Hematopoietic multipotent progenitor cell treated with erythropoietin and hydrocortisone succinate and interleukin-3 and kit ligand, for 17 days (in vitro differentiated cells): ENCODE data around the gene LINC00305.

ENCODE experiments used
- DNase-seq: peaks from one replicate; pipeline ENCODE4 v3.0.0-alpha.2; 2015; ENCODE audit warnings: low spot score

The LINC00305 gene

DNA sequence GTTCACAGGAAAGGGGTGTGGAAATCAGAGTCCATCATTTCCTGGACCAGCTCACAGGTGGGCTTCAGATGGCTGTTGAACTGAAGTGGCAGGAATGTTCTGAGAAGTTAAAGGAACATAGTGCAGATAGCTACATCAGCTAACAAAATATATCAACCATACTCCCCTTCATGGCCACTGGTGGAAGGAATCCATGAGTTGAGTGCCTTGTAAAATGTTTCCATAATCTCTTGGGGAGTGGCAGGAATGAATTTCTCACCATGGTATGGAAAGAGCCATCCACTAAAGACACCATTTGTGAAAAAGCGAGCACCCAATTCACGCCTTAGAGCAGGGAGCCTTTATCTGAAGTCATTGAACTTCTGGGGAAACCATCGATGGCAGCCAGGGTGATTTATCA lies at the start of gene LINC00305:
Gene LINC00305, minus strand, starts transcription at position 101 of the 400 bp plus-strand sequence.
- no peak for DNase-seq

DNA sequence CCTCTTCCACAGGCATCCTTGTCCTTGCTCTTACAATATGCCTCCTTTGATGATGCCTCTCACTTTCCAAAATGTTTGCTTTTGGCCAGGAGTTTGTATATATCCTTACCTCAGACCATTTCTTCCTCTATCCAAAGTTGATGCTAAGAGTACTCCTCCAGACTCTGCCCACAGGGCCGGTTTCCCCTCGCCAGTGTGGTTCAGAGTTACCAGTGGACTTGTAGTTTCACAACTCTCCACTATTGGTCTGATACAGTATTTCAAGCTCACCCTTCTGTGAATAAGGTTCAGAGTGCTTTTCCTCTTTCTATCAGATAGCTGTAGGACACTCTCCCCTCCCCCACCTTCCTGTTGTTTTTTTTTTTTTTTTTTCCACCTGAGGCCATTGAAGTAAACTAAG lies 42.2 kb upstream of the LINC00305 start:
- DNase-seq = no peak

DNA sequence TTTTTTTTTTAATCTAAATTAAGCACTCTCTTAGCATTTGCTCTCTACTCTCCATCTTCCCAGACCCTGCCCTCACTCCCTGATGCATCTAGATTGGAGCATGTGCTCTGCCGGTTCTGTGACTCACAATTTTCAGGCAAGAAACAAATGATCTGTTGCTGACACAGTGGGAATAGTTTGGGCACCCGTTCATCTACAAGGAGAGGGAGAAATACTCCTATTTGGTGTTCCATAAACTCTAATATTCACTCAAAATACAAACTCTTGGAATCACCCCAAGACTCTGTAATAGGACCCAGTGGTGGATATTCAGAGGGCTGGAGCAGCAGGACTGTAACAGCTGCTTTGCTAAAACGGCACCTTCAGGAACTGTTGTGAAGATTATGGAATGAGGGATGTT lies 37.1 kb upstream of the LINC00305 start:
- DNase-seq = no peak

DNA sequence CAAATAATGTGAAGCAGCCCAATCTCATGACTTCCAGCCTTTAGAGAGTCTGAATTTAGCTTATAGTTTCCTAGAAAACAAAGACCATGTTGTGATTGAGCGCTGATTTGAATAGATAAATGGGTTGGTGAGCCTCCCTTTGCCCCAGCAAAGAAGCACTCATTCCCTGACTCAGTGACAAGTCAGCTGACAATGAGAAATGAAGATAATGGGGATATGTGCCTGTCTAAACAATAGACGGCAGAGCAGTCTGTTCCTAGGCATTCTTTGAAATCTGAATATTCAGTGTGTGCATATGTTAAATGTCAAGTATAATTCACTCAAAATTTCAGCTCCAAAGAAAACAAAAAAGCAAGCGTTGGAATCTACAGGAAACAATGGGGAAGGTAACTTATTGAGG lies 34.8 kb upstream of the LINC00305 start:
- no peak for DNase-seq

DNA sequence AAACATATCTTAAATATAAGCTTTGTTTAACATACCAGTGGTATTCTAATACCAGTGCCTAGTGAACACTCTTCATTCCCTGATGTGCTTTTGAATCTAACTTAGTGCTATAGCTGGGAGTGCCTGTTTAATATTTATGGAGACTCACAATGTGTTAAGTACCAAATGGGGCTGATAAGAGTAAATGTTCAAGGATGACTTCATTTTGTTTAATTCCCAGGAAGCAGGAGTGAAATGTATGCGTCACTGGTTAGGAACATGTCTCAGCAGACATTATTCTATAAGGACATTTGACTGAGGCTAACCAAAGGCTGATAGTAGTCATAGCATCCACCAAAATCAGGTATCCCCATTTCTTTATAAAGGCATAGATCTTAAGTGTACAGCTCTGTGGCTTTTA lies 31.7 kb upstream of the LINC00305 start:
- no peak for DNase-seq

DNA sequence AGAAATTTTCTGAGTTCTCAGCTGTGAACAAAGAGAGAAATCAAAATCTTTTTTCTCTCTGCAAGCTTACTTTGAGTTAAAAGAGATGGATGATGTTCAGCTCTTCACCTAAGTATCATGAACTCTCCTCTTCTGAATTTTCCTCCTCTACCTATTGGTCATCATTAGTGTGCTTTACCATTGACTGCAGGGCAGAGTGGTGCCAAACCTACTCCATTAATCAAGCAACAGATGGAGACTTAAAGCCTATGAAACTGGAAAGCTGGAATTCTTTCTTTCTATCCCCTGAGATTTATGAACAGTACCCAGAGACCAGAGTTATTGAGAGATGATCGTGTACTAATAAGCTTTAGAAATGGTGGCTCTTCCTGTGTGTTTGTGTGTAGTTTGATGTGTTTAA lies 31.3 kb upstream of the LINC00305 start:
- no peak for DNase-seq

DNA sequence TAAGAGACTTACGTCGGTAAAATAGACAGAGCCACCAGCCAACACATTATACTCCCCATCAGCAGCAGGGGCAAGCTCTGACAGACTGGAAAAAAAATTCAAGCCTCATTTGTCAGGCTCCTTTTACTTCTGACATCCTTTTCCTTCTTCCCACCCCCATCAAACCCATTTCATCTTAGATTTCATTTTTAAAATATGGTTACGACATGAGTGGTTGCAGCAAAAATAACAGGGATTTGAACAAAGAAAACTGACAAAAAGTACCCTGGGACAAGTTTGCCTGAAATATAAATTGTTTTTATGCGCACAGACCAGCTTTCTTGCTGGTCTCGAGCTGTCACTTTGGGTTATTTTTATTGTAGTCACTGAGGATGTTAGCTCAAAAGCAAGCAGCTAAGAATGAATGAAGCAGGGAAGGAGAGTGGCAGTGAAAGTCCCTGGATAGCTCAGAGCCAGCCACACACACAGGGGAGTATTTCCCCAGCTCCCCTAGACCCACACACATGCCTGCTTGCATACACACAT lies 30.7 kb upstream of the LINC00305 start:
- no peak for DNase-seq

DNA sequence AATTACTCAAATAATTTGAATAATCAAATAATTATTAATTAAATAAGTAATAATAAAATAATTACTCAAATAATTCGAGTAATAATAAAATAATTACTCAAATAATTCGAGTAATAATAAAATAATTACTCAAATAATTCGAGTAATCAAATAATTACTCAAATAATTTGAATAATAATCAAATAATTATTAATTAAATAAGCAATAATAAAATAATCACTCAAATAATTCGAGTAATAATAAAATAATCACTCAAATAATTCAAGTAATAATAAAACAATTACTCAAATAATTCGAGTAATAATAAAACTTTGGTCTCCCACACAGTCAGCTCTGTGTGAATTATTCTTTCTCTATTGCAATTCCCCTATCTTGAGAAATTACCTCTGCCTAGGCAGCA lies 30.0 kb upstream of the LINC00305 start:
- DNase-seq = no peak

DNA sequence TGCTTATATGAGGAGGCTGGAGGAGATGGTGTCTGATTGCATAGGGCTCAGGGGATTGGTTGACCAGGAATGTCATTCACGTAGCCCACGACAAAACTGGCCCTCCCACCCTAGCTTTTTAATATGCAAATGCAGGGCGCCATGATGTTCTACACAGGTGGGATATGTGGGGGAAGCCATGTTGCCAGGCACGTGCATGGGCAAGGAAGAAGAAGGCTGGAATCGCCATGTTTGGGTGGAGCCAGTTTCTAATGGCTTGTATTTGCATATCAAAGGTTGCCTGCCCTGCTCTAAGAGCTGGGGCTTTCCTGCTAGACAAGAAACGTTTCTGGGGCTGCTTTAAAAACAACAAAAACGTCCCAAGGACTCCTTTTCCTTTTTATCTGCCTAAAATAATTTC lies 26.5 kb upstream of the LINC00305 start:
- no peak for DNase-seq

DNA sequence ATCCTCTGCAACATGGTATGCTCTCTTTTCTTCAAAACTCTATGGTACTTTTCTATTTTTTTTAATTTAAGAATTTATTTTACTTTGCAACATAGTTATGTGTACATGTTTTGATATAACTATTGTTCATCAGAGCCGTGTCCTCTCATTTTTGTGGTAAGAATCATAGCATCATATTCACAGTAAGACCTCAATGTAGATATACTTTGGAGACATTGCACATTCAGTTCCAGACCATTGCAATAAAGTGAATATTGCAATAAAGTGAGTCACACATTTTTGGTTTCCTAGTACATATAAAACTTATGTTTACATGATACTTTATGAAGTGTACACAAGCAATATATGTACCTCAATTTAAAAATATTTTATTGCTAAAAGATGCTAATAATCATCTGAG lies 22.7 kb upstream of the LINC00305 start:
- DNase-seq = no peak

DNA sequence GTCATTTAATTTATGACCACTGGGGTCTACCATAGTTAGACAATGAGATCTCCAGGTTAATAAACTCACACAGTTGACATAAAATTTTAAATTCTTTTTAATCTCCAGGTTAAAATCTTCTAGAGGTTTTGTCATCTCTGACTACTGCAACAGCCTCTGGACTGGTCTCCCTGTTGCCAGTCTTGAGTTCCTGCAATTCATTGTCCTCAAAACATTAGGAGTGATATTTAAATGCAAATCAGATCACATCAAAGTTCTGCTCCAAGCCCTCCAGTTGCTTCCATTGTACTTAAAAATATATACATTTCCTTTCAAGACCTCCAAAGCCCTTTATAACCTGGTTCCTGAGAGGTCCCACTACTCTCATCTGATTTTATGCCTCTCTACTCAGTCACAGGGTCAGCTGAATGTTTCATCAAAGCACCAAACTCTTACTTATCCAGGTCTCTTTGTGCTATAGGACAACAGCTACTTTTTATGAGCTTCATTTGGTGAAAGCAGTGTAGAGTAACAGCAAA lies 18.6 kb upstream of the LINC00305 start:
- no peak for DNase-seq

DNA sequence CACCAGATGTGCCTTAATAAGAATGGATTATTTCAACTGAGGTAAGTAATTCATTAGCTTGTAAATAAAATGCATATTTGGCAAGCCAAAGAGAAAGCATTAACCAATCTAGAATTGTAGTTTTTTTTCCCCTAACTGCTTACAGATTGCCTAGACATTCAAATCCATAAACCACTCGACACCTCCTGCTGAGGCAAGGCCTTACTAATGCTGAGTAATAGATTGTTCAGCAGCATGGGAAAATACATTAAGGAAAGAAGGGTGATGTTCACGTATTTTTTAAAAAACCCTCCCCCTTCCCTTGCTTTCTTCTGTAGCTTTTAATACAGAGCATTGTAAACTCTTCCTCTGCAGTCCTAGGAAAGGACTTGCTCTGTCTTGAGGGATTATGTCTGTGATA lies 17.0 kb upstream of the LINC00305 start:
- DNase-seq = no peak

DNA sequence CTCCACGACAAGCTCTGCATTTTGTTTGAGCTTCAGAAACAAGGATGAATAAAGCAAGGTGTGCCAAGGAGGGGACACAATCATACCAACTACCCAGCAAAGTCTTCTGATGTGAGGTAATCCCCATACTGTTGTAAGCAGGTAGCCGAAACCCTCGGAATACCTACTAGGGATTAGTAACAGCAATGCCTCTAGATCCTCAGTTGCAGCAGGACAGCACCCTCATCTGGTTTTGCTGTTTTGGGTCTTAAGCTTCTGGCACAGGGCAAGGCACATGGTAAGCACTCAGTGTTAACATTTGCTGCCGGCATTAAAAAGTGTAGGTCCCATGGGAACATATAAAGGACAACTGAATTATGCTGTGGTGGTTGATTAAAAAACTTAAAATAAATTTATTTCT lies 16.0 kb upstream of the LINC00305 start:
- DNase-seq = no peak

DNA sequence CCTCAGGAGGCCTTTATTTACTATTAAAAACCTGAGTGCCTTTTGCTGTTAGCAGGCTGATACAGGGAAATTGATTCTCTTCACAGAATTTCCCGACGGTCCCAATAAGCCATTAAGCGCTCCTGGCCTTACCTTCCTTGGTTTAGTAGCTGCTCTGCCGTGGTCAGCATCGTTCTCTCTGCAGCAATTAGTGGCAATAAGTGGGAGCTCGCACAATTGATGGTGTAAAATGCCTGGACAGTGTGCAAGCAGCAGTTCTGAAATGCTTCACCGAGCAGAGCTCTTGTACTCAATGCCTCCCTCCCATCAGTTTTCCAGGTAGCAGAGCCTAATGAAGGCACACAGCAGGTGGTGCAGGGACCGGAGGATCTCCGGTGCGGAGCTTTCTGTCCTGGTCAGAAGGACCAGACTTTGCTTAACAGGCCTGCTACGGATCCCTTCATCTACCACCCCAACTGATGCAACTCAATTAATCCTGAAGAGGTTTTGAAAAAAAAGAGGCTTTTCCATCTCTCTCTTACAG lies 1.1 kb upstream of the LINC00305 start:
- DNase-seq = no peak

DNA sequence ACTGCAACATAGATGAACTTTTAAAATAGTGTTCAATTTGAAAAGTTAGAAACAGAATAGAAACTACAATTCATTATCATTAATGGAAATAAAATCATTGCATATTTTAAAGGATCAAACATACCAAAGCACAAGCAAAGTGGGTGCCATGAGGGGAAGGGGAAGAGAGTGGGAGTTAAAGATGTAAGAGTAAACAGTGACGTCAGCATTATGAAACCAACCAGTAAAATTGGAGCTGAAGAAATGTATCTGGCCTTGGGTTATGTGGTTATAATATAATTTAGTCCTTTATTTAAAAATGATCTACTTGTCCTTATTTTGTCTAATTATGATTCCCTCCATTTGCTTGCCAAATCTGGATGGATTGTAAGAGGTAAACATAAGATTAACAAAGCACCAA lies 6.0 kb downstream of the LINC00305 start:
- DNase-seq = no peak

DNA sequence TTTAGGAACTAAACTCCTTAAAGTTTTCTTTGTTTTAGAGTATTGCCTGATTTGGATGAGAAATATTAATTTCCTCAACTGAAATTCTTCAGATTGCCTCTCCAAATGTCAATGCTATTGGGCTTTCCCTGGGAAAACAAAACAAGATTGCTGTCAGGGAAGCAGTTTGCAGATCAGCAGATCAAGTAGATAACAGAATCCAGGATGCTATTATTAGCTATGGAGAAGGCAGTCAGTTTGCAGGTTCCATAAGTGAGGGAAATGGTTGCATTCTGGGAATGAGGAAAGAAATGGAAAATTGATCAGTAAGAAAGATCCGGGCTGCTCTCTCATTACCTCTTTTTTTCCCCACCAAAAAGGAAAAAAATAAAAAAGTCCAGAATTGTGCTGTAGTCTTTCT lies 11.0 kb downstream of the LINC00305 start:
- no peak for DNase-seq

DNA sequence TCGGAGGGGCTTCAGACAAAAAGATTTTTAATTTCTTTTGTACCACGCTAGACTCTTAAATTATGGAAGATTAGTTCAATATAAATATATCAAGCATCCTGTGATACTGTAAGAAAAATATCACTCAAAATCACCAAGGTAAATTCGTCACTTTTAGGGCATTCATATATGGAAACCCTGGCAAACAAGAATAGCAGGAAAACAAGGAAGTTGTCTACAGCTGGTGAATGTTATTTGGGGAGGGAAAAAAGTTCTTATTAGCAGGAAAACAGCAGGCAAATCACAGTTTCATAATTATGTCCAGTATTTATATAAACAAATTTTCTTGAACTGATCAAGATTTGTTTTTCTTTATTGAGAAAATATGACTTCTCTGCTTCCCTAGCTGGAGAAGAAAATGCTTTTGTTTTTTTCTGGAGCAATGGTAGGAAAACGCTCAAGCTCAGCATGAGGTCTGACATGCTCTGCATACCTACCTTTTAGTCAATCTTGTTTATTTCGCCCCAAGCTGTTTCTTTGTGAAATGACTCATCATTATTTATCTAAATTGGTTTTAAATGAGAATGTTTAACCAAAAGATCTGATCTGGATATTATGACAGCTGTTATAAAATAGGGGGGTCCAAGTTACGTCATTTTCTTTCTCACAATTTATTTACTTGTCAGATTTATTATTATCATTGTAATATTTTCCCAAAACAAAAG lies 14.7 kb downstream of the LINC00305 start:
- DNase-seq = no peak

DNA sequence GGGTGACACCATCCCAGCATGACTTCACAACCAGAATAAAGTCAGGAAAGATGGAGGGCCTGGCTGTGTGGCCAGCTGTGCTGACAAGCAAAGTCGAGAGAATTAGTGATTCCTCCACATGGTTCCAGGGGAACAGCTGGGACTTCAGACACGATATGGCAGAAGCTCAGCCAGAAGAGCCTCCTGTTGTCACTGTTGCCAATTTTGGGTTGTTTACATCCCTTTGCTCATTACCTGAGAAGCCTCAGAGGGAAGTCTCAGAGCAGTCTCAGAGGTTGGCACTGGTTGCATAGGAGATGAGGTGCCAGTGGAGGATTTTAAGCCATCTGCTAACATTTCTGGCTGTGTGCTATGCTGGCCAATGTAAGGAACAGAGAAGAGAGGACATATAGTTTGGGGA lies 16.0 kb downstream of the LINC00305 start:
- DNase-seq = no peak

DNA sequence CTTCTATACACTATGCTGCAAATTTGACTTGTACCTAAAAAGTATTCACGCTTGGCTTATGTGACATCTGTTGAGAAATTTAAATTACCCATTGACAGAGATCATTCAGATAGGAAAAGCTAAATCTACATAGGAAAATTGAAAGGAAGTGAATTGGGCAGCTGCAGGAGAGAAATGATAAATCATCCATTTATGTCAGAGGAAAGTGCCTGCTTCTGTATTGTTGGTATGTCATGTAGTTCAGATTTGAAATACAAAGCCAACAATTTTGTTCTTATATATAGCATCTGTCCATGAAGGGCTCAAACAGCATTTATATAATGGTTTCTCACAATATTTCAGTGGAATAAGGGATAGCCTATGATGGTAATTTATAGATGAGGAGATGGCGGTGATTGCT lies 17.6 kb downstream of the LINC00305 start:
- DNase-seq = no peak

DNA sequence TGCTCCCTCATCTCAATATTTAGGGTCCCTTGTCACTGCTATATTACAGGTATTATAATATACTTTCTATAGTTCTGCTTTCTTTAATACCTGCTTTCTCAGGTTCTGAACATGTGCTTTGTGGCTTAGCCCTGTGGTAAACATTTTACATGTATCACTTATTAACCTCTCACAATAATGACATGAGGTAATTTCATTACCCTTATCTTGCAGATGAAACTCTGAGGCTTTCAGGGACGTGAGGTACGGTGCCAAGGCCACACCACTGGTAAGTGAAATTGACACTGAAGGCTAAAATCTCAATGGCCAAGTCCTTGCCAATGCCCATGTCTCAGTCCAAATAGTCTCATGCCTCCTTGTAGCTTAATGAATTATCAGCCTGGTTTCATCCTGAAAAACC lies 21.7 kb downstream of the LINC00305 start:
- no peak for DNase-seq

DNA sequence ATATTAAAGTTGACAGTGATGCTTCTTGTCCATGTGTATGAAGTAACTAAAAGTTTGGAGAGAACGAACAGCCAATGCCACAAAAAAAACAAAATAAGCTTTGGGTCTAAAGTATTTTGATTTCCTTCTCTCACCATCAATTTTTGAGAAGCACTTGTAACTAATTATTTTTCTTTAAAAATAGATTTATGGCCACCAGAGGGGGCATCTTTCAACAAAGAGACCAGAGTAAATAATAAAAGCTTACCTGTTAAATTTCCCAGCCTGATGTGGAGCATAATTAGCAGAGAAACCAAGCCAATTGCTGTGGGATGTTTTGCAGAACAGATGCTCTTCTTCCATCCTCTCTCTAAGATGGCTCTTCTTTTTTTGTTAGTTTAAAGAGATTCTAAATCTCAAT lies 29.0 kb downstream of the LINC00305 start:
- DNase-seq = no peak

DNA sequence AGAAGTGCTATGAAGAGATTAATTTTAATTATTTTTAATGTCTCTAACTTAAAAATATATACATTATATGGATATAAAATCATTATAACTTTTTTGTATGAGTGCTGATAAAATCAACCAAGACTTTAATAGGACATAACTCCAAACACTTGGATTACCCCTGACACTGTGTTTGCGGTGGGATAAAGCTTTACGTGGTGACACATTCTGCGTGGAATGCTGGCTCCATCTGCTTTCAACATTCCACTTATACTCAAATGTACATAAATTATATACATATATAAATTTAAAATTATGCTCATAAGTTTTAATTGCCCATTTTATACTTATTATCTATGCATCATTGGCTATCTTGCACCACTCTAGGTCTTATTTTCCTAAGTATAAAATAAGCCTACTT lies 30.5 kb downstream of the LINC00305 start:
- DNase-seq = no peak

DNA sequence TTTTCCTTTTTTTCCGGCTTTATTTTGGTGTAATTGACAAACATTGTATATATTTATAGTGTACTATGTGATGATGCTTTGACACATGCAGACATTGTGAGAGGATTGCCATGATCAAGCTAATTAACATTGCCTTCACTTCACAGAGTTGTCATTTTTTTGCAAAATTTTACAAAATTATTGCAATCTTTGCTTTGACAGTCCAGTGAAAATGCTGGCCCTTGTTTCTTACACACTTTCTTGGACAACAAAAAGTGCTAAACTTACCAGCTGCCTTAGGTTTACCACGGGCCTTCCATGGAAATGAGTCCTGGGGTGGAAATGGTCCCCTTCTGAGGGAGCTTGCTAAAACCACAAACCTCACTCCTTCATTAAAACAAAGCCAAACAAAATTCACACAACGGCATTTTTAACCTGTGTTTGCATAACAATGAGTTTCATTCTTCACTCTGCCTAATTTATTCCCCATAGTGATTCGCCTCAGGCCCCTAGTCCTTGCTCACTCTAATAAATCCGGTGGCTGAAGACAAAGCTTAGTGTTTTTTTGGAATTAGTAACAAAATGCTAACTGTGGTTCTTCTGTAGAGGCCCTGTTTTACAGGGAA lies 32.2 kb downstream of the LINC00305 start:
- DNase-seq = no peak

DNA sequence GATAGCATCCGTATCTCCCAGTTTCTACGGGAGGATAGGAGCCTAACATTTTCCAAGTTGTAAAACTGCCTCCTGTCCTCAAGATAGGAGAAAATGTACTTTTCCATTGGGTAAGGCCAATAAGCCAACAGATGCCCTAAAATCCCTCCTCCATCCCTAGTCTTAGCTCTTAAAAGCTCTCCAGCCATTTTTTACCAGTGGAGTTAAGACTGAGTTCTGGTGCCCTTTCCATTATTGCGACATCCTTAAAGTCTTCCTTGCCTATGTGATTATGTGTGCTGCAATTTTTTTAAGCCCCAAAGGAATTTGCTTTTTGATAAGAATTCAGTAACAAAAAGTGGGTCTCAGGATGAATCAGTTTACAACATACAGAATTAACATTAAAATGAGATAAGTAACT lies 33.0 kb downstream of the LINC00305 start:
- DNase-seq = no peak
